PC-9 (cell line): Measurements from ENCODE around the gene ELMO1. TPM values are rescaled to one million over a fixed set of nuclear protein-coding genes. Genes with fewer than 3 reads are reported as not detected.

Source experiments
- BruUV-seq: library from RNA; stranded (reverse); fragments of 400-500 nt; replicated peaks from 2 replicates; lab custom pipeline; 2021; lab: Mats Ljungman, UMichigan
- CTCF ChIA-PET: fragments of 300-600 bp; sonication (Branson Sonifier 250); formaldehyde crosslinking; loops from one replicate; lab custom pipeline; 2022; ENCODE audit warnings: antibody characterized with exemption; lab: Charles Lee
- POLR2A ChIA-PET: fragments of 300-600 bp; sonication (Branson Sonifier 250); formaldehyde crosslinking; loops from one replicate; lab custom pipeline; 2022; ENCODE audit warnings: antibody characterized with exemption; ENCODE audit not compliant: unreplicated experiment; lab: Charles Lee
- DNase-seq, 2 experiments: peaks; one replicate each; pipeline versions ENCODE4 v3.0.0 to v3.0.0-alpha.2; 2015 to 2022; ENCODE audit warnings: mixed read lengths in 1 of 2
- H2AFZ ChIP-seq: fragments of 200-600 bp; sonication (generic); 2 replicates; pipeline ENCODE4 v1.8.1; 2017; ENCODE audit warnings: antibody characterized with exemption
- H3F3A ChIP-seq: fragments of 200-600 bp; sonication (generic); 2 replicates; pipeline ENCODE4 v1.8.1; 2017; ENCODE audit warnings: antibody characterized with exemption, mild to moderate bottlenecking, low read depth; ENCODE audit not compliant: insufficient read depth
- H3K27ac ChIP-seq: fragments of 200-600 bp; sonication (generic); 2 replicates; pipeline ENCODE4 v1.6.1; 2016; ENCODE audit warnings: mixed run types
- H3K27me3 ChIP-seq: fragments of 200-600 bp; sonication (generic); 2 replicates; pipeline ENCODE4 v1.6.1; 2016; ENCODE audit warnings: low read depth, mixed run types; ENCODE audit not compliant: insufficient read depth
- H3K36me3 ChIP-seq: fragments of 200-600 bp; sonication (generic); 2 replicates; pipeline ENCODE4 v1.6.1; 2016; ENCODE audit warnings: low read depth, mixed run types
- H3K4me1 ChIP-seq: fragments of 200-600 bp; sonication (generic); replicated peaks from 2 replicates; pipeline ENCODE4 v1.6.1; 2016; ENCODE audit warnings: mixed run types; ENCODE audit not compliant: insufficient read depth
- H3K4me2 ChIP-seq: fragments of 200-600 bp; sonication (generic); 2 replicates; pipeline ENCODE4 v1.6.1; 2017; ENCODE audit warnings: mixed run types
- H3K4me3 ChIP-seq: fragments of 200-600 bp; sonication (generic); 2 replicates; pipeline ENCODE4 v1.6.1; 2016; ENCODE audit warnings: mixed run types
- H3K79me2 ChIP-seq: fragments of 200-600 bp; sonication (generic); 2 replicates; pipeline ENCODE4 v1.6.1; 2017; ENCODE audit warnings: low read depth, mixed run types
- H3K9me2 ChIP-seq: fragments of 200-600 bp; sonication (generic); 2 replicates; pipeline ENCODE4 v1.8.1; 2017; ENCODE audit warnings: mild to moderate bottlenecking; ENCODE audit not compliant: insufficient read depth
- H3K9me3 ChIP-seq: fragments of 200-600 bp; sonication (generic); 2 replicates; pipeline ENCODE4 v1.8.1; 2016; ENCODE audit warnings: low read depth; ENCODE audit not compliant: insufficient read depth
- H4K20me1 ChIP-seq: fragments of 200-600 bp; sonication (generic); 2 replicates; pipeline ENCODE4 v1.8.1; 2017; ENCODE audit not compliant: insufficient read depth
- EZH2 ChIP-seq: fragments of 200-600 bp; sonication (generic); IDR thresholded peaks from 2 replicates; pipeline ENCODE4 v1.8.0; 2017; ENCODE audit warnings: antibody characterized with exemption, low read depth
- intact Hi-C: fragments of 100-400 bp; cut with micrococcal nuclease; formaldehyde crosslinking; loops from one replicate; pipeline ENCODE4 v1.10.0; 2022; ENCODE audit not compliant: unreplicated experiment
- total RNA-seq: library from RNA; stranded (reverse); gene quantifications from 2 replicates; pipeline ENCODE4 v1.2.3, GENCODE V29; 2021
- TF ChIP-seq, protein P1 (sequence below): fragments of 200-600 bp; sonication (generic); conservative IDR thresholded peaks from 2 replicates; pipeline ENCODE4 v1.6.1; 2017; ENCODE audit warnings: mixed run types, antibody characterized with exemption, mild to moderate bottlenecking, moderate library complexity

Gene ELMO1
- total RNA-seq, 1 experiment from 2014 or later: 4.8 TPM

- Histone ChIP-seq H4K20me1 (peaks cover 3% of the 10 kb centered on the region; the same call in 1 of the 2 replicates), H3K9me3 (no peaks in the 10 kb centered on the region; the same call in 1 of the 2 replicates), H3K27me3 (peaks cover 72% of the 10 kb centered on the region), H3K4me2 (no peak overlapping the region), H3K27ac (no peak overlapping the region), H3F3A (no peaks in the 10 kb centered on the region), H3K4me1 (no peaks in the 10 kb centered on the region), H3K36me3 (no peaks in the 10 kb centered on the region), H2AFZ (no peak overlapping the region), H3K79me2 (no peaks in the 10 kb centered on the region), H3K9me2 (no peaks in the 10 kb centered on the region), H3K4me3 (no peak overlapping the region)
- TF ChIP-seq, protein P1, sequence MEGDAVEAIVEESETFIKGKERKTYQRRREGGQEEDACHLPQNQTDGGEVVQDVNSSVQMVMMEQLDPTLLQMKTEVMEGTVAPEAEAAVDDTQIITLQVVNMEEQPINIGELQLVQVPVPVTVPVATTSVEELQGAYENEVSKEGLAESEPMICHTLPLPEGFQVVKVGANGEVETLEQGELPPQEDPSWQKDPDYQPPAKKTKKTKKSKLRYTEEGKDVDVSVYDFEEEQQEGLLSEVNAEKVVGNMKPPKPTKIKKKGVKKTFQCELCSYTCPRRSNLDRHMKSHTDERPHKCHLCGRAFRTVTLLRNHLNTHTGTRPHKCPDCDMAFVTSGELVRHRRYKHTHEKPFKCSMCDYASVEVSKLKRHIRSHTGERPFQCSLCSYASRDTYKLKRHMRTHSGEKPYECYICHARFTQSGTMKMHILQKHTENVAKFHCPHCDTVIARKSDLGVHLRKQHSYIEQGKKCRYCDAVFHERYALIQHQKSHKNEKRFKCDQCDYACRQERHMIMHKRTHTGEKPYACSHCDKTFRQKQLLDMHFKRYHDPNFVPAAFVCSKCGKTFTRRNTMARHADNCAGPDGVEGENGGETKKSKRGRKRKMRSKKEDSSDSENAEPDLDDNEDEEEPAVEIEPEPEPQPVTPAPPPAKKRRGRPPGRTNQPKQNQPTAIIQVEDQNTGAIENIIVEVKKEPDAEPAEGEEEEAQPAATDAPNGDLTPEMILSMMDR: no peak
- TF ChIP-seq EZH2: no peak
- CTCF ChIA-PET: no interaction called here
- POLR2A ChIA-PET: no interaction called here
- intact Hi-C loops: no loop called here
- BruUV-seq: no TSS peak
- no peak for DNase-seq
Observed at GRCh38 chr7:37176079-37176478, 272.6 kb downstream of the ELMO1 start.

- no peaks in the 10 kb centered on the region for H3K36me3 ChIP-seq
- H3F3A ChIP-seq: no peaks in the 10 kb centered on the region
- H3K4me1 ChIP-seq: no peaks in the 10 kb centered on the region
- H3K4me2 ChIP-seq: no peak overlapping the region
- ChIA-PET POLR2A (no interaction called here), CTCF (no interaction called here)
- no peak for DNase-seq
- BruUV-seq: no TSS peak
- no peaks in the 10 kb centered on the region for H3K9me2 ChIP-seq
- no peak overlapping the region for H3K4me3 ChIP-seq
- H2AFZ ChIP-seq: no peak overlapping the region
- H3K27ac ChIP-seq: no peak overlapping the region
- H3K79me2 ChIP-seq: no peaks in the 10 kb centered on the region
- intact Hi-C loops: no loop called here
- H4K20me1 ChIP-seq: peaks cover 3% of the 10 kb centered on the region; the same call in 1 of the 2 replicates
- TF ChIP-seq EZH2: no peak
- TF ChIP-seq, protein P1: no peak
- H3K27me3 ChIP-seq: peaks cover 68% of the 10 kb centered on the region
- no peaks in the 10 kb centered on the region; the same call in 1 of the 2 replicates for H3K9me3 ChIP-seq
Observed at GRCh38 chr7:37174460-37174859, 274.2 kb downstream of the ELMO1 start.

GRCh38 chr7:37173670-37174069 lies 275.0 kb downstream of the ELMO1 start:
- Histone ChIP-seq H3K9me3 (no peaks in the 10 kb centered on the region; the same call in 1 of the 2 replicates), H3K27ac (no peak overlapping the region), H3F3A (no peaks in the 10 kb centered on the region), H4K20me1 (peaks cover 3% of the 10 kb centered on the region; the same call in 1 of the 2 replicates), H3K36me3 (no peaks in the 10 kb centered on the region), H3K4me3 (no peak overlapping the region), H3K4me1 (no peaks in the 10 kb centered on the region), H3K79me2 (no peaks in the 10 kb centered on the region), H2AFZ (no peak overlapping the region), H3K4me2 (no peak overlapping the region), H3K9me2 (no peaks in the 10 kb centered on the region), H3K27me3 (peaks cover 62% of the 10 kb centered on the region)
- TF ChIP-seq, protein P1: no peak
- TF ChIP-seq EZH2: no peak
- ChIA-PET CTCF (no interaction called here), POLR2A (no interaction called here)
- intact Hi-C loops: no loop called here
- DNase-seq: no peak
- no TSS peak for BruUV-seq
